ENCODE measurements around the gene ALG1.

The ALG1 gene

DNA sequence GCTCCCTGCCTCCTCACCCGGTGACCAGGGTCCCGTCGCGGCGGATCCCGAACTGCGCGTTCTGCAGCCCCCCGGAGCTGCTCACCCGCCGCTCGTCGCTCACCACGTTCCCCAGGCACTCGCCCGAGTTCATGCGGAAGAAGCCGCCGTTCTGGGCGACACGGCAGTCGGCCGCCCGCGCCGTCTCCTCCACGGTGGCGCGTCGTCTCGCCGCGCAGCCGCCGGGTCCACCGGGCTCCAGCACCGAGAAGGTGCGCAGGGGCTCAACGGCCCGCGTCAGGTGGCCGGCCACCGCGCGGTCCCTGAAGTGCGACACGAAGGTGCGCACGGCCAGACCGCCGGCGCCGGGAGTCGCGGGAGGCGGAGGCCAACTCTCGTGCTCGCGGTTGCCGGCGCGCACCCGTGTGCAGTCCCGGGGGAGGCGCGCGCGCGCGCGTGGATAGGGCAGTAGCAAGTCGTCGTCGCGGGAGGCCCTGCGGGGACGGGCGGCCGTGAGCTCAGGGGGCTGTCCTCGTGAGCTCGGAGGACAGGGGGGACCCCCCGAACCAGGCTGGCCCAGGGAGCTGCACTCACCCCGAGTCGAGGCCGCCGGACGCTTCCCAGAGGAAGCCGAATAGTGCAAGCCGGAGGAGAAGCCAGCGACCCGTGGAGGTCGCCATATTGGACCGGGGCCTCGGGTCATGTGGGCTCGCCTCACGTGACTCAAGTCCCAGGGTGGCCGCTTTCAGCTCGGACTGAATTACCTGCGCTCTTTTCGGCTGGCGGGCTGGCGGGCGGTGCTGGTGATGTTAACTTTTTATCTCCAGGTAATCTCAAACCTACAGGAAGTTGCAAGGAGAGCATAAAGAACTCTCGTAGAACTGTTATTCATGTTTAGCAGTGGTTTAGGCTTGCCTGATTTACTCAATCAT lies 38.1 kb upstream of the ALG1 start, which contains the start of gene NAGPA:
Gene NAGPA (minus strand): TSS at position 680 of the 911 bp plus-strand sequence. CDS start 21 bp downstream, at position 659.
- in situ Hi-C loops (cut with HindIII; ENCODE audit: low pct_ligation_motif_present, low sequenced_read_pairs), result no loop called here

GRCh38 chr16:5034167-5034523 lies 37.5 kb upstream of the ALG1 start:
- DNase-seq, result no peak
- peak overlapping the region; percentile 39 for H3K27ac ChIP-seq
- TF ChIP-seq, protein P1, sequence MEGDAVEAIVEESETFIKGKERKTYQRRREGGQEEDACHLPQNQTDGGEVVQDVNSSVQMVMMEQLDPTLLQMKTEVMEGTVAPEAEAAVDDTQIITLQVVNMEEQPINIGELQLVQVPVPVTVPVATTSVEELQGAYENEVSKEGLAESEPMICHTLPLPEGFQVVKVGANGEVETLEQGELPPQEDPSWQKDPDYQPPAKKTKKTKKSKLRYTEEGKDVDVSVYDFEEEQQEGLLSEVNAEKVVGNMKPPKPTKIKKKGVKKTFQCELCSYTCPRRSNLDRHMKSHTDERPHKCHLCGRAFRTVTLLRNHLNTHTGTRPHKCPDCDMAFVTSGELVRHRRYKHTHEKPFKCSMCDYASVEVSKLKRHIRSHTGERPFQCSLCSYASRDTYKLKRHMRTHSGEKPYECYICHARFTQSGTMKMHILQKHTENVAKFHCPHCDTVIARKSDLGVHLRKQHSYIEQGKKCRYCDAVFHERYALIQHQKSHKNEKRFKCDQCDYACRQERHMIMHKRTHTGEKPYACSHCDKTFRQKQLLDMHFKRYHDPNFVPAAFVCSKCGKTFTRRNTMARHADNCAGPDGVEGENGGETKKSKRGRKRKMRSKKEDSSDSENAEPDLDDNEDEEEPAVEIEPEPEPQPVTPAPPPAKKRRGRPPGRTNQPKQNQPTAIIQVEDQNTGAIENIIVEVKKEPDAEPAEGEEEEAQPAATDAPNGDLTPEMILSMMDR (IDR thresholded peaks at IDR 0.05; ENCODE audit: low read depth, low read length, missing control alignments), result no peak
- no peaks in the 10 kb centered on the region for H3K27me3 ChIP-seq (replicated peaks)
- in situ Hi-C loops (cut with HindIII; ENCODE audit: low pct_ligation_motif_present, low sequenced_read_pairs), result no loop called here
- no peaks in the 10 kb centered on the region for H3K36me3 ChIP-seq (replicated peaks)
- H3K4me3 ChIP-seq (ENCODE audit: low read depth, low read length), result peak overlapping the region; percentile 75

More for the DNA sequence above, 38.1 kb upstream of the ALG1 start, which contains the start of gene NAGPA:
- peak; percentile 85 for DNase-seq
- TF ChIP-seq, protein P1 (IDR thresholded peaks at IDR 0.05; ENCODE audit: low read depth, low read length, missing control alignments), result no peak
- peak within 1 kb of the TSS; percentile 39 for H3K27ac ChIP-seq
- no peaks in the 10 kb centered on the region for H3K36me3 ChIP-seq (replicated peaks)
- no peaks in the 10 kb centered on the region for H3K27me3 ChIP-seq (replicated peaks)
- peak within 1 kb of the TSS; percentile 75 for H3K4me3 ChIP-seq (ENCODE audit: low read depth, low read length)

GRCh38 chr16:5035909-5036227 lies 35.8 kb upstream of the ALG1 start:
- Histone ChIP-seq H3K27me3 (replicated peaks) (no peaks in the 10 kb centered on the region), H3K27ac (no peak overlapping the region), H3K4me3 (ENCODE audit: low read depth, low read length) (no peak overlapping the region), H3K36me3 (replicated peaks) (no peaks in the 10 kb centered on the region)
- TF ChIP-seq, protein P1 (IDR thresholded peaks at IDR 0.05; ENCODE audit: low read depth, low read length, missing control alignments), result no peak
- DNase-seq, result no peak
- in situ Hi-C loops (cut with HindIII; ENCODE audit: low pct_ligation_motif_present, low sequenced_read_pairs), result no loop called here

- in situ Hi-C loops (cut with HindIII; ENCODE audit: low pct_ligation_motif_present, low sequenced_read_pairs), result no loop called here
- no peak overlapping the region for H3K27ac ChIP-seq
- H3K36me3 ChIP-seq (replicated peaks), result no peaks in the 10 kb centered on the region
- TF ChIP-seq, protein P1 (IDR thresholded peaks at IDR 0.05; ENCODE audit: low read depth, low read length, missing control alignments), result peak; percentile 2
- H3K4me3 ChIP-seq (ENCODE audit: low read depth, low read length), result no peak overlapping the region
- no peaks in the 10 kb centered on the region for H3K27me3 ChIP-seq (replicated peaks)
- no peak for DNase-seq
Measured at GRCh38 chr16:5036228-5037156, 35.2 kb upstream of the ALG1 start.

GRCh38 chr16:5040451-5040850 lies 31.2 kb upstream of the ALG1 start:
- DNase-seq, result no peak
- Histone ChIP-seq H3K4me3 (ENCODE audit: low read depth, low read length) (no peak overlapping the region), H3K27ac (no peak overlapping the region), H3K36me3 (replicated peaks) (no peaks in the 10 kb centered on the region), H3K27me3 (replicated peaks) (no peaks in the 10 kb centered on the region)
- in situ Hi-C loops (cut with HindIII; ENCODE audit: low pct_ligation_motif_present, low sequenced_read_pairs), result no loop called here
- TF ChIP-seq, protein P1 (IDR thresholded peaks at IDR 0.05; ENCODE audit: low read depth, low read length, missing control alignments), result no peak

Measured in brain microvascular endothelial cell (primary cell).